ENCODE data around the gene ZNF586.

Gene ZNF586

DNA sequence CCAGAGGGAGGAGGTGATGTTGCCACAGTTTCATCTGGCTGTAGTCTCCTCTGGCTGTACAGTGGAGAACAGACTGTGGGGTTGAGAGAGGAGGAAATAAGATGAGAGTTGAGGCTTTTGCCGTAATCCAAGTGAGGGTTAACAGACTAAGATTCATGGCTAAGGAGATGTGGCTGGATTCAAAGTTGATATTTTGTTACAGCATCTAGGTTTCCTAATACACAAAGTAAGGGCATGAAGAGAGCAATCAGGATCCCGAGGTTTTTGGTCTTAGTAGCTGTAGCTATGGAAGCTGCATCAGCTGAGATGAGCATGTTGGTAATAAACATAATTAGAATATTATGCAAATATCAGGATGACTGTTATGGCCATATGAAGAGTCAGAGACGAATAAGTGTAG, 21.4 kb upstream of the ZNF586 start:
- TF ChIP-seq ZFX (IDR thresholded peaks at IDR 0.05) = no peak
- no peak overlapping the region for H3K27ac ChIP-seq

GRCh38 chr19:57754091-57754673, 15.3 kb upstream of the ZNF586 start:
- H3K27ac ChIP-seq = no peak overlapping the region
- no peak for TF ChIP-seq ZFX (IDR thresholded peaks at IDR 0.05)
- TF ChIP-seq, protein P1, sequence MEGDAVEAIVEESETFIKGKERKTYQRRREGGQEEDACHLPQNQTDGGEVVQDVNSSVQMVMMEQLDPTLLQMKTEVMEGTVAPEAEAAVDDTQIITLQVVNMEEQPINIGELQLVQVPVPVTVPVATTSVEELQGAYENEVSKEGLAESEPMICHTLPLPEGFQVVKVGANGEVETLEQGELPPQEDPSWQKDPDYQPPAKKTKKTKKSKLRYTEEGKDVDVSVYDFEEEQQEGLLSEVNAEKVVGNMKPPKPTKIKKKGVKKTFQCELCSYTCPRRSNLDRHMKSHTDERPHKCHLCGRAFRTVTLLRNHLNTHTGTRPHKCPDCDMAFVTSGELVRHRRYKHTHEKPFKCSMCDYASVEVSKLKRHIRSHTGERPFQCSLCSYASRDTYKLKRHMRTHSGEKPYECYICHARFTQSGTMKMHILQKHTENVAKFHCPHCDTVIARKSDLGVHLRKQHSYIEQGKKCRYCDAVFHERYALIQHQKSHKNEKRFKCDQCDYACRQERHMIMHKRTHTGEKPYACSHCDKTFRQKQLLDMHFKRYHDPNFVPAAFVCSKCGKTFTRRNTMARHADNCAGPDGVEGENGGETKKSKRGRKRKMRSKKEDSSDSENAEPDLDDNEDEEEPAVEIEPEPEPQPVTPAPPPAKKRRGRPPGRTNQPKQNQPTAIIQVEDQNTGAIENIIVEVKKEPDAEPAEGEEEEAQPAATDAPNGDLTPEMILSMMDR (conservative IDR thresholded peaks at IDR 0.05) = no peak

DNA sequence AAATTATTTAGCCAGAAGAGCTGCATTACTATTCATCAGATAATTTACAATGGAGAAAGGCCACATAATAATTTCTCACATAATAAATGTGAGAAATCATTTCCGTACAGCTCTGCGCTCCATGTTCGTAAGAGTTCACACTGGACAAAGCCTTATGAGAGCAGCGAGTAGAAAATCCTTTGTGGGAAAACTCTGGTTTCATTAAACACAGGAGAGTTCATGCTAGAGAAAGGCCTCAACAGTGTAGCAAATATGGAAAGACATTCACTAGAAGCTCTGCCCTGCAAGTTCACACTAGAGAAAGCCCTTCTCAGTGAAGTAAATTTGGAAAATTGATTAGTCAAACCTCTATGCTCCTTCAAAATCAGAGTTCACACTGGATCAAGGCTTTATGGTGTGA, 14.4 kb upstream of the ZNF586 start:
- TF ChIP-seq, protein P1 (conservative IDR thresholded peaks at IDR 0.05) = no peak
- no peak for TF ChIP-seq ZFX (IDR thresholded peaks at IDR 0.05)

GRCh38 chr19:57757941-57758340, 11.5 kb upstream of the ZNF586 start:
- H3K27ac ChIP-seq = no peak overlapping the region
- TF ChIP-seq ZFX (IDR thresholded peaks at IDR 0.05) = no peak
- TF ChIP-seq, protein P1 (conservative IDR thresholded peaks at IDR 0.05) = no peak

More for the DNA sequence above, 14.4 kb upstream of the ZNF586 start:
- H3K27ac ChIP-seq = no peak overlapping the region

- TF ChIP-seq ZFX (IDR thresholded peaks at IDR 0.05) = no peak
- TF ChIP-seq, protein P1 (conservative IDR thresholded peaks at IDR 0.05) = no peak
- no peak overlapping the region for H3K27ac ChIP-seq
These were observed 10.4 kb upstream of the ZNF586 start for GRCh38 chr19:57759096-57759495.

DNA sequence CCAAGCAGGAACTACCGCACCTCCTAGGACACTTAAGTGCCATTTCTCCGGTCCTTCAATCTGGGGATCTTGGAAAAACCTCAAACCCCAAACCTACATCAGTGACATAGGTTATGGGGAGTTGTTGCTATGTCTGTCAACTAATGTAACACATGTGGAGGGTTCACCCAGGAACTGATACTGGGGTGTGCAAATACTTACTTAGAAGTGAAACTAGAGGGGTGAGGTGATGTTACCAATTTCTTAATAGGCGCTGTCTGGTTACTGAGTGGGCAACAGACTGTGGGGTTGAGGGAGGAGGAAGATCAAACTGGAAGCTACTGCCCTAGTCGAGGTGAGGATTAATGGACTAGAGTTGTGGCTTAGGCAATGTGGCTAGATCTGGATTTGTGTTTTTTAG, 1.9 kb downstream of the ZNF586 start:
- no peak for TF ChIP-seq ZFX (IDR thresholded peaks at IDR 0.05)
- TF ChIP-seq, protein P1 (conservative IDR thresholded peaks at IDR 0.05) = no peak
- no peak overlapping the region for H3K27ac ChIP-seq

- H3K27ac ChIP-seq = no peak overlapping the region
- TF ChIP-seq, protein P1 (conservative IDR thresholded peaks at IDR 0.05) = no peak
- TF ChIP-seq ZFX (IDR thresholded peaks at IDR 0.05) = no peak
These were observed 4.0 kb downstream of the ZNF586 start for GRCh38 chr19:57773488-57773887.

DNA sequence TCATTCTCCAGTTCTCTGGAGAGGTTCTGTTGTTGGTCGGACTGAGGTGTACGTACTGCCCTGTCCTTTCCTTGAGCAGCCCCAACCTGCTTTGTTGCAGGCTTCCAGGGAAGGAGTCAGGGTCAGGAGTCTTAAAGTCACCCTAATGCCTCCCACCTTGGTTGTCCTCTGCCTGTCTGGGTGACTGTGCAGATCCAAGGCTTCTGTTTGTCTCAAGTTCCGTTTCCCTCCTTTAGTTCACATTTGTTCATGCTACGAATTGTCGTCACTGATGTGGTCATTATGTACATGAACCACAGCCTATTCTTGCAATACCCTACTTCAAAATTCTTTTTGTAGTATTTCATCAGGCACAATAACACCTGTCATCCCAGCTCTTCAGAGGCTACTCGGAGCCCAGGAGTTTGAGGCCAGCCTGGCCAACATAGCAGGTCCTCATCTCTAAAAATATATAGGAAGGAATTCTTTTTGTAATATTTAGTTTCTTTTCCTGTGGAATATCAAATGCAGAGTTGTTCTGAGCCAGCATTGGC, 7.4 kb downstream of the ZNF586 start:
- H3K27ac ChIP-seq = no peak overlapping the region
- no peak for TF ChIP-seq ZFX (IDR thresholded peaks at IDR 0.05)
- TF ChIP-seq, protein P1 (conservative IDR thresholded peaks at IDR 0.05) = no peak

Measured in C4-2B (cell line).